Measurements from ENCODE around the gene ADGRG6.
"Not testable (repeated sequence)": the region's sequence is repeated elsewhere in the genome, so short reads cannot be mapped to it uniquely, and the experiment has no call there.

The ADGRG6 gene

DNA sequence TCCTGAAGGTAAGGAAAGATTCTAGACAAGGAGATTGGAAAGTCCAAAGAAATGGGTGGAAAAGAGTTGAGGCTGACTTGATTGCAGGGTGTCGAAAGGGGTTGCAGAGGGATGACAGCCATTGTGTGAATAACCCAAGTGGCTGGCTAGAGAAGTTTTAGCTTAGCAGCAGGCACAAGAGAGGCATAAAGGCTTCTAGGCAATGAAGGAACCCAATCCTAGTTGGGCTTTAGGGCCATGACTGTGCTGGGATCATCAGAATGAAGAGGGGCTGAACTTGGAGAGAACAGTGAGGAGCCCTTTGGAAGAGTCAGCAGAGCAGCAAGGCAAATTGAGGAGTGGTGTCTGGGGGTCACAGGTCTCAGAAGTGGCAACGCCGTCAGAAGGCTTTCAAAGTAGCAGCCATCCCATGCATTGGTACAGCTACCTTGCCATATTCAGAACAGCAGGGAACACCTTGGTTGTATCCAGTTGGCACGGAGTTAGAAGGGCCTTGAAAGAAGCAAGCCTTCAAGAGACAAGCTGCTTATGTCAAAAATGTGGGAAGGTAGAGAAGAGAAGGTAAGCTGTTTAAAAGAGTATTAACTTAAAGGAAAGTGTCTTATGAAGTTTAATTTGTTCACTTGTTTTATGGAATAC, 146.4 kb downstream of the ADGRG6 start:
- Histone ChIP-seq H3K27me3 (ENCODE audit: control insufficient read depth, insufficient read depth, low read length) (no peaks in the 10 kb centered on the region), H3K4me3 (ENCODE audit: low read length) (no peak overlapping the region), H3K9me3 (ENCODE audit: control insufficient read depth, low read length) (no peaks in the 10 kb centered on the region), H3K36me3 (ENCODE audit: control insufficient read depth, insufficient read depth, low read length) (peaks cover 6% of the 10 kb centered on the region), H3K9ac (ENCODE audit: low read length) (no peak overlapping the region), H3K4me1 (ENCODE audit: control insufficient read depth, insufficient read depth, low read length) (peaks cover 10% of the 10 kb centered on the region)

DNA sequence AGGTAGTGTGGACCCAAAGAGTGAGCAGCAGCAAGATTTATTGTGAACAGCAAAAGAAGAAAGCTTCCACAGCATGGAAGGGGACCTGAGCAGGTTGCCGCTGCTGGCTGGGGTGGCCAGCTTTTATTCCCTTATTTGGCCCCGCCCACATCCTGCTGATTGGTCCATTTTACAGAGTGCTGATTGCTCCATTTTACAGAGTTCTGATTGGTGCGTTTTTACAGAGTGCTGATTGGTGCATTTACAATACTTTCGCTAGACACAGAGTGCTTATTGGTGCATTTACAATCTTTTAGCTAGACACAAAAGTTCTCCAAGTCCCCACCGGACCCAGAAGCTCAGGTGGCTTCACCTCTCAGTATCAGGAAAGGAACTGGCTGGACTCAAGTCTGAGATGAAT, 149.0 kb downstream of the ADGRG6 start:
- not testable (repeated sequence) for H3K4me3 ChIP-seq (ENCODE audit: low read length); H3K36me3 ChIP-seq (ENCODE audit: control insufficient read depth, insufficient read depth, low read length); H3K9ac ChIP-seq (ENCODE audit: low read length); H3K9me3 ChIP-seq (ENCODE audit: control insufficient read depth, low read length); H3K27me3 ChIP-seq (ENCODE audit: control insufficient read depth, insufficient read depth, low read length); H3K4me1 ChIP-seq (ENCODE audit: control insufficient read depth, insufficient read depth, low read length)

DNA sequence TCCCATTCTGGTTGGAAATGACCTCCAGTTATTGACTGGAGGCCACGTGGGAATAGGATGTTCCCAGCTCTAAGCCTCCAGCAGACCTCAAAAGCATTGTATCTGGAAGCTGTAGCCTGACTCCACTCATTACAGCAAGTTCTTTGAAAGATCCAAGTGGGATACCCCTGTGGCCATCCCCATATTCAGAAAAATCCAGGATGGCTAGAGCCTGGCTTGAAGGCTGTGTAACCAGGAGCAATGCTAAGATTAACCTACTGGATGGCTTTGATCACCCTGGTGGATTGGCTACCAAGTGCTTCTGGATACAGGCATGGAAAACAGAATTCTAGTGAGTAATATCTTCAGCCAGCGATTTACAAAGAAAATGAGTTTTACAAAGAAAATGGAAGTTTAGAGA, 151.2 kb downstream of the ADGRG6 start:
- no peak overlapping the region for H3K9ac ChIP-seq (ENCODE audit: low read length)
- no peaks in the 10 kb centered on the region for H3K27me3 ChIP-seq (ENCODE audit: control insufficient read depth, insufficient read depth, low read length)
- H3K9me3 ChIP-seq (ENCODE audit: control insufficient read depth, low read length), result no peaks in the 10 kb centered on the region
- no peaks in the 10 kb centered on the region for H3K4me1 ChIP-seq (ENCODE audit: control insufficient read depth, insufficient read depth, low read length)
- H3K36me3 ChIP-seq (ENCODE audit: control insufficient read depth, insufficient read depth, low read length), result peaks cover 3% of the 10 kb centered on the region
- H3K4me3 ChIP-seq (ENCODE audit: low read length), result no peak overlapping the region

DNA sequence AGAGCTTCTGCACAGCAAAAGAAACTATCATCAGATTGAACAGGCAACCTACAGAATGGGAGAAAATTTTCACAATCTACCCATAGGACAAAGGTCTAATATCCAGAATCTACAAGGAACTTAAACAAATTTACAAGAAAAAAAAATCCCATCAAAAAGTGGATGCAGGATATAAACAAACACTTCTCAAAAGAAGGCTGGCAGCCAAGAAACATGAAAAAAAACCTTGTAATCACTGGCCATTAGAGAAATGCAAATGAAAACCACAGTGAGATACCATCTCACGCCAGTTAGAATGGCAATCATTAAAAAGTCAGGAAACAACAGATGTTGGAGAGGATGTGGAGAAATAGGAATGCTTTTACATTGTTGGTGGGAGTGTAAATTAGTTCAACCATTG, 152.4 kb downstream of the ADGRG6 start:
- not testable (repeated sequence) for H3K9me3 ChIP-seq (ENCODE audit: control insufficient read depth, low read length); H3K4me1 ChIP-seq (ENCODE audit: control insufficient read depth, insufficient read depth, low read length); H3K9ac ChIP-seq (ENCODE audit: low read length); H3K4me3 ChIP-seq (ENCODE audit: low read length); H3K36me3 ChIP-seq (ENCODE audit: control insufficient read depth, insufficient read depth, low read length); H3K27me3 ChIP-seq (ENCODE audit: control insufficient read depth, insufficient read depth, low read length)

DNA sequence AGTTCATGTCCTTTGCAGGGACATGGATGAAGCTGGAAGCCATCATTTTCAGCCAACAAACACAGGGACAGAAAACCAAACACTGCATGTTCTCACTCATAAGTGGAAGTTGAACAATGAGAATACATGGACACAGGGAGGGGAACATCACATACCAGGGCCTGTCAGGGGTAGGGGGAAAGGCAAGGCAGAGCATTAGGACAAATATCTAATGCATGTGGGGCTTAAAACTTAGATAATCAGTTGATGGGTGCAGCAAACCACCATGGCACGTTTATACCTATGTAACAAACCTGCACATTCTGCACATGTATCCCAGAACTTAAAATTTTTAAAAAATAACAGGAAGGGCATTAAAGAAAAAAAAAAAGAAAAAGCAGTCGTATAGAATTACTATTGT, 153.0 kb downstream of the ADGRG6 start:
- H3K4me1 ChIP-seq (ENCODE audit: control insufficient read depth, insufficient read depth, low read length); H3K9me3 ChIP-seq (ENCODE audit: control insufficient read depth, low read length); H3K36me3 ChIP-seq (ENCODE audit: control insufficient read depth, insufficient read depth, low read length); H3K4me3 ChIP-seq (ENCODE audit: low read length); H3K9ac ChIP-seq (ENCODE audit: low read length); H3K27me3 ChIP-seq (ENCODE audit: control insufficient read depth, insufficient read depth, low read length): not testable (repeated sequence)

DNA sequence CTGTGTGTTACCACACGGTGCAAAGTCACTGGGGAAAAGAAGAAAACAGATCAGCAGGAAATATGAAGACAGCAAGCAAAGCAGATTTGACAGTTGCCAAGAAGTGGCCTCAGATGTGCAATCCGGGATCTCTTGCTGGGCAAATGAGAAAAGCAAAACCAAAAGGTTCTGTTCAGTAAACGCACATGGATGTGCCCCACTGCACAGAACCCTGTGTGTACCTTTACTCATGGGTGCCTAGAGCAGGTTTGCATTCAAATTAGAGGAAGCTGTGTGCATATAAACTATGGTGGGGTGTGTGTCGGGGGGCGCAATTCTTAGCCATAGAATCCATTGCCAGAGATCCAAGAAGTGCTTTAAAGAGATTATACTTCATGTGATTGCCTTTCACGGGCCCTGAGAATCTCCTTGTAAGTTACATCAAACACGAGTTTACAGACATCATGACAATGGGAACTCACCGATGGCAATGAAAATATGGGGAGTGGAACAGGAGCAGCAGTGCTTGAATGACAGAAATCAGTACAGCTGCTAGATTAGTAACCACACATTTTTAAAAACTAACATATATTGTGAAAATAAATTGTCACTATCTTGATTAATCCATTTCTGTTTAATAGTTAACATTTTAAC, 154.3 kb downstream of the ADGRG6 start:
- Histone ChIP-seq H3K4me1 (ENCODE audit: control insufficient read depth, insufficient read depth, low read length) (no peaks in the 10 kb centered on the region), H3K9me3 (ENCODE audit: control insufficient read depth, low read length) (no peaks in the 10 kb centered on the region), H3K36me3 (ENCODE audit: control insufficient read depth, insufficient read depth, low read length) (no peaks in the 10 kb centered on the region), H3K27me3 (ENCODE audit: control insufficient read depth, insufficient read depth, low read length) (no peaks in the 10 kb centered on the region), H3K9ac (ENCODE audit: low read length) (no peak overlapping the region), H3K4me3 (ENCODE audit: low read length) (no peak overlapping the region)

DNA sequence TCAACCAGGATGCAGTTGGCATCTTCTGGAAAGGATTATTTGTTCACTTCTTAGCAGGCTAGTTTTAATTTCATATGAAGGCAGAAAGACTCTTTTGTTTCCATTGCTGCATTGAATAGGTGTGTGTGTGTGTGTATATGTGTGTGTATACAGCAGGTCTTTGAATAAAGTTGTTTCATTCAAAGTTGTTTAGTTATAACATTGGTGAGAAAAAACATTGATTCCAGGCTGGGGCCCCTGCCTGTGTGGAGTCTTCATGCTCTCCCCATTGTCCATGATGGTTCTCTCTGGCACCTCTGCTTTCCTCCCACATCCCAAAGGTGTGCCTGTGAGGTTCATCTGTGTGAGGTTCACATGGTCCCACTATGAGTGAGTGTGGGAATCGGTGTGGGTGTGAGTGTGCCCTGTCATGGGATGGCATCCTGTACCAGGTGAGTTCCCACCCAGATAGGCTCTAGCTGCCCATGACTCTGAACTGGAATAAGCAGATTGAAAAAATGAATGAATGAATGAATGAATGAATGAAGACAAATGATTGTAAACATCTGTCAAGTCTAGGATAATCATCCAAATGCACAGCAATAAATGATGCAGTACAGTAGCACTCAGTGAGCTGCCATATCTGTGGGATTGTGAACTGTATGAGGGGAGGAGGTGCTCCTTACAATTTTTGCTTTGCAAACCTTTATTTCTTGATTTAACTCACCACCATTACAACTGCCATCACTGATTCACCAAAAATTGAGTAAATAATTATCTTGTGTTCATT, 156.0 kb downstream of the ADGRG6 start:
- Histone ChIP-seq H3K4me3 (ENCODE audit: low read length) (no peak overlapping the region), H3K27me3 (ENCODE audit: control insufficient read depth, insufficient read depth, low read length) (no peaks in the 10 kb centered on the region), H3K4me1 (ENCODE audit: control insufficient read depth, insufficient read depth, low read length) (no peaks in the 10 kb centered on the region), H3K36me3 (ENCODE audit: control insufficient read depth, insufficient read depth, low read length) (no peaks in the 10 kb centered on the region), H3K9ac (ENCODE audit: low read length) (no peak overlapping the region), H3K9me3 (ENCODE audit: control insufficient read depth, low read length) (no peaks in the 10 kb centered on the region)

DNA sequence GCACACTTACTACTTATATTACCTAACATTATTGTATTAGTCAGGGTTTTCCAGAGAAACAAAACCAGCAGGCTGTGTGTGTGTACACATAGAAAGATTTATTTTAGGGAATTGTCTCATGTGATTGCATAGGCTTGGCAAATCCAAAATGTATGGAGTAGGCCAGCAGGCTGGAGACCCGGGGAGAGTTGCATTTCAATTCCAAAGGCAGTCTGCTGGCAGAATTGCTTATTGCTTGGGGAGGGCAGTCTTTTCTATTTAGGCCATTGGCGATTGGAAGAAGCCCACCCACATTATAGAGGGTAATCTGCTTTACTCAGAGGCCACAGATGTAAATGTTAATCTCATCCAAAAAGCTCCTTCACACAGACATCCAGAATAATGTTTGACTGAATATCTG, 157.0 kb downstream of the ADGRG6 start:
- H3K9me3 ChIP-seq (ENCODE audit: control insufficient read depth, low read length), result no peaks in the 10 kb centered on the region
- H3K36me3 ChIP-seq (ENCODE audit: control insufficient read depth, insufficient read depth, low read length), result no peaks in the 10 kb centered on the region
- no peak overlapping the region for H3K9ac ChIP-seq (ENCODE audit: low read length)
- no peak overlapping the region for H3K4me3 ChIP-seq (ENCODE audit: low read length)
- no peaks in the 10 kb centered on the region for H3K27me3 ChIP-seq (ENCODE audit: control insufficient read depth, insufficient read depth, low read length)
- no peaks in the 10 kb centered on the region for H3K4me1 ChIP-seq (ENCODE audit: control insufficient read depth, insufficient read depth, low read length)

DNA sequence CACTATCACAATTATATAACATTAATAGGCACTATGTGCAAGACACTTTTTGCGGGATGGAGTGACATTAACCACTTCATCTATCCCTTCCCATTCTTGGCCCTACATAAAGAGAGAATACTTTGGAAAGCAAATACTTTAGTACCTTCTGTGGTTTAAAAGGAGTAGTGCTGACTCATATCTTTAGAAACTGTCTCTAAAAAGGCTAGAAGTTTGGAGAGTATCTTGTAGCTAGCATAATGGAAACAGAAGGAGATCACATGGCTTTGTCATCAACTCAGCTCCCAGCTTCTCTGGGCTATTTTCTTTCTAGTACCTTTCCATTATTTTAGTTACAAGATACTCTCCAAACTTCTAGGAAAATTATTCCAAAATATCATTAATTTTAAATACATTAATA, 157.5 kb downstream of the ADGRG6 start:
- no peaks in the 10 kb centered on the region for H3K9me3 ChIP-seq (ENCODE audit: control insufficient read depth, low read length)
- no peaks in the 10 kb centered on the region for H3K4me1 ChIP-seq (ENCODE audit: control insufficient read depth, insufficient read depth, low read length)
- no peaks in the 10 kb centered on the region for H3K27me3 ChIP-seq (ENCODE audit: control insufficient read depth, insufficient read depth, low read length)
- no peaks in the 10 kb centered on the region for H3K36me3 ChIP-seq (ENCODE audit: control insufficient read depth, insufficient read depth, low read length)
- H3K4me3 ChIP-seq (ENCODE audit: low read length), result no peak overlapping the region
- no peak overlapping the region for H3K9ac ChIP-seq (ENCODE audit: low read length)

DNA sequence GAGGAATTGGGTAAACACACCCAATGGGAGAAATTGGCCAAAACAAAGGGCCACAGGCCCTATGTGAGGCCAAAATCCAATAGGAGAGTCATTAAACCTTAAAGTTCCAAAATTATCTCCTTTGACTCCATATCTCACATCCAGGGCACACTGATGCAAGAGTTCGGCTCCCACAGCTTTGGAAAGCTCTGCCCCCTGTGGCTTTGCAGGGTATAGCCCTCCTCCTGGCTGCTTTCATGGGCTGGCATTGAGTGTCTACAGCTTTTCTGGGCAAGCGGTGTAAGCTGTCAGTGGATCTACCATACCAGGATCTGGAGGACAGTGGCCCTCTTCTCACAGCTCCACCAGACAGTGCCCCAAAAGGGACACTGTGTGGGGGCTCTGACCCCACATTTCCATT, 160.5 kb downstream of the ADGRG6 start:
- Histone ChIP-seq H3K36me3 (ENCODE audit: control insufficient read depth, insufficient read depth, low read length) (no peaks in the 10 kb centered on the region), H3K4me1 (ENCODE audit: control insufficient read depth, insufficient read depth, low read length) (no peaks in the 10 kb centered on the region), H3K27me3 (ENCODE audit: control insufficient read depth, insufficient read depth, low read length) (no peaks in the 10 kb centered on the region), H3K4me3 (ENCODE audit: low read length) (no peak overlapping the region), H3K9ac (ENCODE audit: low read length) (no peak overlapping the region), H3K9me3 (ENCODE audit: control insufficient read depth, low read length) (no peaks in the 10 kb centered on the region)

DNA sequence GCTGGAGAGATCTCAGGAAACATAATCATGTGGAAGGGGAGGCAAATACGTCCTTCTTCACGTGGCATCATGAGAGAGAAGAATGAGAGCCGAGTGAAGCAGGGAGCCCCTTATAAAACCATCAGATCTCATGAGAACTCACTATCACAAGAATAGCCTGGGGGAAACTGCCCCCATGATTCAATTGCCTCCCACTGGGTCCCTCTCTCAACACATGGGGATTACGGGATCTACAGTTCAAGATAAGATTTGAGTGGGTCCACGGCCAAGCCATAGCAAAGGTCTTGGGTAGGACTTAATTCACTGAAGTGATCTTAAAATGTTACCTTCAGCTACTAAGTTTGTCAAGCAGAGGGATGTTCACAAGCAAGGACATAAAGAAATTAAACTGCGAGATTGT, 162.2 kb downstream of the ADGRG6 start:
- Histone ChIP-seq H3K4me3 (ENCODE audit: low read length) (no peak overlapping the region), H3K9ac (ENCODE audit: low read length) (no peak overlapping the region), H3K9me3 (ENCODE audit: control insufficient read depth, low read length) (no peaks in the 10 kb centered on the region), H3K27me3 (ENCODE audit: control insufficient read depth, insufficient read depth, low read length) (no peaks in the 10 kb centered on the region), H3K36me3 (ENCODE audit: control insufficient read depth, insufficient read depth, low read length) (no peaks in the 10 kb centered on the region), H3K4me1 (ENCODE audit: control insufficient read depth, insufficient read depth, low read length) (no peaks in the 10 kb centered on the region)

DNA sequence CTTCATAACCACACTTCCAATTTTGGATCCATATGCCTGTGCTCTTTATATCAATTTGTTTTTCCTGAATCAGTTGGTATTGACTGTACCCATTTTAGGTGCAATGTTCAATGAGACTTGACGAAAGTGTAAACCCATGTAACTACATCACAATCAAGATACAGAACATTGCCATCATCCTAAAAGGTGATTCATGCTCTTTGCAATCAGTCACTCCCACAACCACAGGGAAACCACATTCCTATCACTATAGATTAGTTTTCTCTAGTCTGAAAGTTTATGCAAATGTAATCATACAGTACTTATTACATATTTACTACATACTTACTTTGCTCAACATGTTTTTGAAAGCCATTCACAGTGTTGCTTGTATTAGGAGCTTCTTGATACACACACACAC, 167.4 kb downstream of the ADGRG6 start:
- no peaks in the 10 kb centered on the region for H3K9me3 ChIP-seq (ENCODE audit: control insufficient read depth, low read length)
- no peaks in the 10 kb centered on the region for H3K27me3 ChIP-seq (ENCODE audit: control insufficient read depth, insufficient read depth, low read length)
- no peak overlapping the region for H3K4me3 ChIP-seq (ENCODE audit: low read length)
- no peaks in the 10 kb centered on the region for H3K4me1 ChIP-seq (ENCODE audit: control insufficient read depth, insufficient read depth, low read length)
- H3K36me3 ChIP-seq (ENCODE audit: control insufficient read depth, insufficient read depth, low read length), result no peaks in the 10 kb centered on the region
- H3K9ac ChIP-seq (ENCODE audit: low read length), result no peak overlapping the region
